LNCAP (cell line): Measurements from ENCODE around the gene HSH2D.

ENCODE experiments used
- CTCF ChIP-seq: fragments of 450-650 bp; IDR thresholded peaks from 2 replicates; pipeline ENCODE4 v1.5.1; 2017; ENCODE audit warnings: mild to moderate bottlenecking

Gene HSH2D

DNA sequence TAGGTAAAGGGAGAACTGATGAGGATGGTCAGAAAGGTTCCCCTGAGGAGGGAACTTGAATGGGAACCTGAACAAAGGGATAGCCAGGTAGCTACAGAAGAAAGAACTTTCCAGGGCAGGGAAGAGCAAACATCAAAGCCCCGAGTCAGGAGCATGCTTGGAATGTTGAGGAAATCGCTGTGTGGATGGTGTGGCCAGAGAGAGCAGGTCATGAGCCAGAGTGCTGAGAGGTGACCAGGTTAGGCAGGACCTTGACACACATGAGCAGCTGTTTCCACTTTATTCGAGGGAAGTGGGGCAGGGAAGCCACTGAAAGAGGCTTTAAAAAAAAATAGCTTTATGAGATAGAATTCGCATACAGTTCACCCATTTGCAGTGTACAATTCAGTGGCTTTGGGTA, 27.4 kb upstream of the HSH2D start:
- no peak for TF ChIP-seq CTCF

DNA sequence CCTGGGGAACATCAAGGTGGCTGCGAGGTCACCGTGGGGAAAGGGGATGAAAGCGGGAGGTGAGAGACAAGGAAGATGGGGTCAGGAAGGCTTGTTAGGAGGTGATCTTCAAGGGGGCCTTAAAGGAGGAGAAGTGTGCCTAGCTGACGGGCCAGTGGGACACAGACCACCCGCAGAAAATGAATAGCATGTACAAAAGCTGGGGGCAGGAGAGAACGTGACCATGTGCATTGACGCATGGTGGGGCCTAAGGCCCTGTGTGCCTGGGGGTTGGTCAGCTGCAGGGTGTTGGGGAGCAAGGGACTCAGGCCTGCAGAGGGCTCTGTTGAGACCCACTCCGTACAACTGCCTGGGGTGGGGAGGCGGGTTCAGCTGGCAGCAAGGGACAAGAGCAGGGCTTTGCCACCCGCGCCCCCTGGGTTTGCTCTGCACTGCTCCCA, 25.9 kb upstream of the HSH2D start:
- TF ChIP-seq CTCF, result no peak

DNA sequence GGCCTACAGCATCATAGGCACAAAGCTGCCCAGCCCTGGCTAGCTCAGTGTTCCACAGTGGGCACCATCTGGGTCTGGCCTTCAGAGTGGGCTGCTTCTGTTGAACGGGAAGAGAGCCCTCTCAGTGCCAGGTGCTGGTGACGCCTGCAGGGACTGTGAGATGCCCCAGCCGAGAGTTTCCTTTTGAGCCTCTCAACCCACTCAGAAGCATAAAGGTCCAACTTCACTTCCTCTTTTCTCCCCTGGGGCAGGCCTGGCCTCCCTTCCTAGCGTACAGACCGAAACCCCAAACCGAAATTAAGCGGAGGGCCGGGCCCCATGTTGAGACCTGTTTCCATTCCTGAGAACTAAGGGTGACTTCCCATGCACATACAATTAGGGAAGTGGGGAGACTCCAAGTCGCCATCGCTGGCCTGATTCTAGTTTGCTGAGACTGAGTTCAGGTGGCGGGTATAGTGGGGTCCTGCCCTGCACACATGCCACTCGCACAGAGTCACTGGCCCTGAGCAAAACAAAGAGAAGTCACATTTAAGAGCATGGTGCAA, 24.9 kb upstream of the HSH2D start:
- no peak for TF ChIP-seq CTCF

DNA sequence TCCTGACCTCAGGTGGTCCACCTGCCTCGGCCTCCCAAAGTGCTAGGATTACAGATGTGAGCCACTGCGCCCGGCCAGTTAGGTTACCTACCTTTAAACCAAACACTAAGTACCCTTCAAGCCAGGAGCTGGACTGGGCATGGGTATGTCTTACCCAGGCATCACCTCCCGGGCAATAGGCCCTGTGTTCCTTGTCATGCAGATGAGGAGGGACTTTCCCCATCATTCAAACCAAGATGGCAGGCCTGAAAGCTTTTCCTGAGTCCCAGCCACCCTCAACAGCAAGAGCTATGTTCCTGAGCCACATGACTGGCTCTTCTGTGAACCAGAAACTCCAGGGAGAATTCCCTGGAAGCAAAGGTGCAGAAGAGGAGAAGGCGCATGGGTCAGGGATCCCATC, 22.3 kb upstream of the HSH2D start:
- no peak for TF ChIP-seq CTCF

GRCh38 chr19:16121967-16122366, 21.5 kb upstream of the HSH2D start:
- no peak for TF ChIP-seq CTCF

- no peak for TF ChIP-seq CTCF
Measured at GRCh38 chr19:16124953-16125352, 18.5 kb upstream of the HSH2D start.

DNA sequence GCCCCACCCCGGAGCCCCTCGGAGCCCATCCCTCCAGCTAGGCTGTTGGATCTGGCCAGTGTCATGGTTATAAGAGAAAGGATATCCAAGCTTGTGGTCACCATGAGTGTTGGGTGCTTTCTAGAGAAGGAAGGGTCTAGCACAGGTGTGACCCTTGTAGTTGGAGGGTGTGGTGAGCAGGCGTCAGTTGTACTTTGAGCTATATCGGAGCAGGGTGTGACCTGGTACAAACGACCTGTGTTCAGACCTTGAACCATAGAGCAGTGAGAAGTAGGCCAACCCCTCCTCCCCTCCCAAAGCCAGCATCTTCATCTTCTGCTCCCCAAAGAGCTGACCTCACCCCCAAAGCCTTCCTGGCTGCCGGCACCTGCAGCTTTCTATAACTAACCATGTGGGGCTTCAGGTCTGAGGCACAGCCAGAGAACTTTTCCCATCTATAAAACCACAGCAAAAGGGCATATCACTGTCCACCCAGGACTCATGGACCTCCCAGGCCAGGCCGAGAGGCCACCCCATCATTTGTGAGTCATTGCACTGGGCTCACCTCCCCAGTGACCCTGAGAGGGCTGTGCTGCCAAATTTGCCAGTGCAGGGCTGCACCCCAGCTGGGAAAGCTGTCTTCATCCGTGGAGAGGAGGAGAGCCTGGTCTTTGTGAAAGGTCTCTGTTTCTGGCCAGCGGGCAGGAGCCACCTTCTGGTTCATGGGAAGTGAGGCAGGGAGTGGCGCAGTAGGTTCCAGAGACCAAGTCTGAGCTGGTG, 17.6 kb upstream of the HSH2D start:
- no peak for TF ChIP-seq CTCF
